ENCODE measurements around the gene ZXDC.

ZXDC gene

GRCh38 chr3:126475413-126476114 is at the start of gene ZXDC:
Gene ZXDC, minus strand, starts transcription at chr3:126475891. Its CDS starts 26 bp downstream, at chr3:126475865.
- DNase-seq: peak; percentile 55

- DNase-seq: no peak
Measured at GRCh38 chr3:126525091-126525852, 49.6 kb upstream of the ZXDC start.

GRCh38 chr3:126524429-126524988 is 48.8 kb upstream of the ZXDC start:
- no peak for DNase-seq

- DNase-seq: no peak
Measured at GRCh38 chr3:126523745-126524428, 48.2 kb upstream of the ZXDC start, which contains the start of gene CHST13. Gene CHST13, plus strand, starts transcription at chr3:126524155. Its CDS starts 178 bp downstream, at chr3:126524333.

- no peak for DNase-seq
Measured at GRCh38 chr3:126522363-126522788, 46.7 kb upstream of the ZXDC start.

GRCh38 chr3:126521122-126521891 is 45.6 kb upstream of the ZXDC start:
- DNase-seq: no peak

- no peak for DNase-seq
Measured at GRCh38 chr3:126519506-126520455, 44.1 kb upstream of the ZXDC start.

- no peak for DNase-seq
Measured at GRCh38 chr3:126518779-126519177, 43.1 kb upstream of the ZXDC start.

GRCh38 chr3:126517986-126518778 is 42.5 kb upstream of the ZXDC start:
- DNase-seq: no peak

- no peak for DNase-seq
Measured at GRCh38 chr3:126517291-126517951, 41.7 kb upstream of the ZXDC start, which contains the start of gene UROC1. Gene UROC1, minus strand, starts transcription at chr3:126517773. Its CDS starts 54 bp downstream, at chr3:126517719.

- no peak for DNase-seq
Measured at GRCh38 chr3:126516936-126517290, 41.2 kb upstream of the ZXDC start.

- DNase-seq: no peak
Measured at GRCh38 chr3:126516152-126516935, 40.7 kb upstream of the ZXDC start.

- no peak for DNase-seq
Measured at GRCh38 chr3:126515066-126515706, 39.5 kb upstream of the ZXDC start.

- no peak for DNase-seq
Measured at GRCh38 chr3:126514161-126514560, 38.5 kb upstream of the ZXDC start.

GRCh38 chr3:126512916-126513650 is 37.4 kb upstream of the ZXDC start:
- DNase-seq: no peak

- no peak for DNase-seq
Measured at GRCh38 chr3:126512026-126512425, 36.3 kb upstream of the ZXDC start.

GRCh38 chr3:126511291-126511690 is 35.6 kb upstream of the ZXDC start:
- DNase-seq: no peak

Measured in NCI-H510A (cell line).